PC-3 (cell line): ENCODE measurements around the gene TCERG1L. TPM values are rescaled to one million over a fixed set of nuclear protein-coding genes. Genes with fewer than 3 reads are reported as not detected.

Experiments used
- ATAC-seq: fragments of 200-7000 bp; cut with Tn5 transposase; 2 replicates; pipeline ENCODE4 v1.9.1; 2020; ENCODE audit warnings: mild to moderate bottlenecking, moderate library complexity
- BruUV-seq: library from RNA; stranded (reverse); fragments of 400-500 nt; replicated peaks from 2 replicates; lab custom pipeline; 2021; lab: Mats Ljungman, UMichigan
- CTCF ChIA-PET: fragments of 300-600 bp; sonication (Branson Sonifier 250); formaldehyde crosslinking; loops from one replicate; lab custom pipeline; 2022; ENCODE audit warnings: antibody characterized with exemption; lab: Charles Lee
- POLR2A ChIA-PET: fragments of 300-600 bp; sonication (Branson Sonifier 250); formaldehyde crosslinking; loops from one replicate; lab custom pipeline; 2022; ENCODE audit warnings: antibody characterized with exemption; ENCODE audit not compliant: unreplicated experiment; lab: Charles Lee
- DNase-seq: peaks from one replicate; pipeline ENCODE4 v3.0.0-alpha.2; 2015
- H2AFZ ChIP-seq: fragments of 300-600 bp; sonication (generic); 2 replicates; pipeline ENCODE4 v1.6.0; 2016; ENCODE audit warnings: antibody characterized with exemption, low read length
- H3F3A ChIP-seq: fragments of 300-600 bp; sonication (generic); one replicate; pipeline ENCODE4 v1.6.0; 2017; ENCODE audit warnings: antibody characterized with exemption, low read length, control low read depth, mild to moderate bottlenecking; ENCODE audit not compliant: unreplicated experiment
- H3K27ac ChIP-seq: fragments of 300-600 bp; sonication (generic); 2 replicates; pipeline ENCODE4 v1.5.1; 2016; ENCODE audit warnings: mild to moderate bottlenecking, low read length
- H3K27me3 ChIP-seq: fragments of 300-600 bp; sonication (generic); 2 replicates; pipeline ENCODE4 v1.6.1; 2016; ENCODE audit warnings: low read length, mixed read lengths
- H3K36me3 ChIP-seq: fragments of 300-600 bp; sonication (generic); 2 replicates; pipeline ENCODE4 v1.6.1; 2016; ENCODE audit warnings: low read depth, mixed run types, low read length, mixed read lengths
- H3K4me1 ChIP-seq: fragments of 300-600 bp; sonication (generic); 2 replicates; pipeline ENCODE4 v1.5.1; 2016; ENCODE audit warnings: low read length; ENCODE audit not compliant: insufficient read depth
- H3K4me2 ChIP-seq: fragments of 300-600 bp; sonication (generic); 2 replicates; pipeline ENCODE4 v1.6.0; 2016; ENCODE audit warnings: low read length
- H3K4me3 ChIP-seq: fragments of 300-600 bp; sonication (generic); 2 replicates; pipeline ENCODE4 v1.5.1; 2016; ENCODE audit warnings: mild to moderate bottlenecking, low read length, mixed read lengths
- H3K79me2 ChIP-seq: fragments of 300-600 bp; sonication (generic); 2 replicates; pipeline ENCODE4 v1.6.1; 2017; ENCODE audit warnings: low read length, mixed read lengths
- H3K9ac ChIP-seq: fragments of 300-600 bp; sonication (generic); 2 replicates; pipeline ENCODE4 v1.6.0; 2016; ENCODE audit warnings: mild to moderate bottlenecking, low read length
- H3K9me2 ChIP-seq: fragments of 300-600 bp; sonication (generic); replicated peaks from 2 replicates; pipeline ENCODE4 v1.6.1; 2016; ENCODE audit warnings: mixed run types, low read length, mixed read lengths
- H3K9me3 ChIP-seq: fragments of 300-600 bp; sonication (generic); 2 replicates; pipeline ENCODE4 v1.6.1; 2016; ENCODE audit warnings: low read length, mixed read lengths
- H4K20me1 ChIP-seq: fragments of 300-600 bp; sonication (generic); 2 replicates; pipeline ENCODE4 v1.6.1; 2016; ENCODE audit warnings: low read length, mixed read lengths
- CTCF ChIP-seq: fragments of 300-600 bp; sonication (generic); conservative IDR thresholded peaks from 2 replicates; pipeline ENCODE4 v1.5.1; 2017; ENCODE audit warnings: antibody characterized with exemption, low read depth, mild to moderate bottlenecking, low read length
- EZH2 ChIP-seq: fragments of 300-600 bp; sonication (generic); IDR thresholded peaks from one replicate; pipeline ENCODE4 v1.6.1; 2017; ENCODE audit warnings: antibody characterized with exemption, mild to moderate bottlenecking, low read length; ENCODE audit not compliant: unreplicated experiment
- EZH2phosphoT487 ChIP-seq: fragments of 300-600 bp; sonication (generic); IDR thresholded peaks from 2 replicates; pipeline ENCODE4 v1.6.1; 2018; ENCODE audit warnings: mild to moderate bottlenecking, antibody characterized with exemption, low read length, borderline replicate concordance
- intact Hi-C: fragments of 100-400 bp; cut with micrococcal nuclease; formaldehyde crosslinking; loops from 2 replicates; pipeline ENCODE4 v1.9.0; 2023
- total RNA-seq: library from RNA; depleted of rRNA; stranded (reverse); fragments of >200 nt; gene quantifications from 2 replicates; pipeline ENCODE4 v1.2.3, GENCODE V29; 2014

Gene TCERG1L
- total RNA-seq, 1 experiment from 2014 or later = not detected

- H3K27ac ChIP-seq = no peak overlapping the region
- no peaks in the 10 kb centered on the region for H3K79me2 ChIP-seq
- no peak overlapping the region for H3K4me3 ChIP-seq
- no peak for TF ChIP-seq EZH2
- no peak for TF ChIP-seq EZH2phosphoT487
- TF ChIP-seq CTCF = no peak
- no peaks in the 10 kb centered on the region for H3F3A ChIP-seq
- BruUV-seq = no TSS peak
- no peak for ATAC-seq
- no peak for DNase-seq
- H4K20me1 ChIP-seq = no peaks in the 10 kb centered on the region
- H3K36me3 ChIP-seq = no peaks in the 10 kb centered on the region
- no peak overlapping the region for H3K9ac ChIP-seq
- no peaks in the 10 kb centered on the region for H3K9me3 ChIP-seq
- H3K9me2 ChIP-seq = no peaks in the 10 kb centered on the region
- ChIA-PET CTCF (no interaction called here), POLR2A (no interaction called here)
- H2AFZ ChIP-seq = no peak overlapping the region
- no peaks in the 10 kb centered on the region for H3K27me3 ChIP-seq
- H3K4me1 ChIP-seq = no peaks in the 10 kb centered on the region
- intact Hi-C loops = no loop called here
- no peak overlapping the region for H3K4me2 ChIP-seq
These were observed 164.7 kb downstream of the TCERG1L start for GRCh38 chr10:131146790-131147189.

GRCh38 chr10:131145756-131146155 lies 165.8 kb downstream of the TCERG1L start:
- Histone ChIP-seq H3K9ac (no peak overlapping the region), H3K4me3 (no peak overlapping the region), H2AFZ (no peak overlapping the region), H3K4me2 (no peak overlapping the region), H3K27me3 (no peaks in the 10 kb centered on the region), H3K9me2 (no peaks in the 10 kb centered on the region), H4K20me1 (no peaks in the 10 kb centered on the region), H3F3A (no peaks in the 10 kb centered on the region), H3K36me3 (no peaks in the 10 kb centered on the region), H3K79me2 (no peaks in the 10 kb centered on the region), H3K9me3 (no peaks in the 10 kb centered on the region), H3K4me1 (no peaks in the 10 kb centered on the region), H3K27ac (no peak overlapping the region)
- BruUV-seq = no TSS peak
- ATAC-seq (no peak), DNase-seq (no peak)
- ChIA-PET POLR2A (no interaction called here), CTCF (no interaction called here)
- intact Hi-C loops = no loop called here
- no peak for TF ChIP-seq EZH2phosphoT487
- no peak for TF ChIP-seq CTCF
- TF ChIP-seq EZH2 = no peak

- Histone ChIP-seq H2AFZ (no peak overlapping the region), H3K4me3 (no peak overlapping the region), H4K20me1 (no peaks in the 10 kb centered on the region), H3K36me3 (no peaks in the 10 kb centered on the region), H3K79me2 (no peaks in the 10 kb centered on the region), H3K4me1 (no peaks in the 10 kb centered on the region), H3K9me3 (no peaks in the 10 kb centered on the region), H3K27me3 (no peaks in the 10 kb centered on the region), H3K9ac (no peak overlapping the region), H3F3A (no peaks in the 10 kb centered on the region), H3K9me2 (no peaks in the 10 kb centered on the region), H3K27ac (no peak overlapping the region), H3K4me2 (no peak overlapping the region)
- BruUV-seq = no TSS peak
- intact Hi-C loops = no loop called here
- ChIA-PET CTCF (no interaction called here), POLR2A (no interaction called here)
- no peak for DNase-seq
- no peak for TF ChIP-seq EZH2
- TF ChIP-seq EZH2phosphoT487 = no peak
- no peak for ATAC-seq
These were observed 166.7 kb downstream of the TCERG1L start for GRCh38 chr10:131144711-131145375.
